T-helper 1 cell treated with Interleukin-12 subunit alpha and Interleukin-12 subunit beta and Interleukin-4 antibody, amounts not matched to agents 30 μg/mL and 1 μg/mL, for 36 hours (primary cell): ENCODE results near the gene TRABD2B.

Experiments
- H3K27ac Mint-ChIP-seq: one replicate; pipeline ENCODE4 v1.8.0; 2021; ENCODE audit warnings: mild to moderate bottlenecking, mixed read lengths
- H3K27me3 Mint-ChIP-seq: one replicate; pipeline ENCODE4 v1.8.0; 2021; ENCODE audit warnings: low read depth, mixed read lengths
- H3K36me3 Mint-ChIP-seq: one replicate; pipeline ENCODE4 v1.8.0; 2021; ENCODE audit warnings: low read depth, mixed read lengths
- H3K4me1 Mint-ChIP-seq: one replicate; pipeline ENCODE4 v1.8.0; 2021; ENCODE audit warnings: low read depth, mixed read lengths
- H3K4me3 Mint-ChIP-seq: one replicate; pipeline ENCODE4 v1.8.0; 2021; ENCODE audit warnings: mild to moderate bottlenecking, moderate library complexity, mixed read lengths
- H3K9me3 Mint-ChIP-seq: one replicate; pipeline ENCODE4 v1.8.0; 2021; ENCODE audit warnings: mixed read lengths

TRABD2B gene

GRCh38 chr1:47951026-47951425 is 46.2 kb downstream of the TRABD2B start:
- no peaks in the 10 kb centered on the region for H3K36me3 Mint-ChIP-seq
- H3K9me3 Mint-ChIP-seq = no peaks in the 10 kb centered on the region
- no peaks in the 10 kb centered on the region for H3K4me1 Mint-ChIP-seq
- H3K27me3 Mint-ChIP-seq = no peaks in the 10 kb centered on the region
- H3K27ac Mint-ChIP-seq = no peak overlapping the region
- H3K4me3 Mint-ChIP-seq = no peak overlapping the region

GRCh38 chr1:47950471-47950870 is 46.7 kb downstream of the TRABD2B start:
- no peaks in the 10 kb centered on the region for H3K36me3 Mint-ChIP-seq
- no peaks in the 10 kb centered on the region for H3K9me3 Mint-ChIP-seq
- no peak overlapping the region for H3K27ac Mint-ChIP-seq
- H3K4me1 Mint-ChIP-seq = no peaks in the 10 kb centered on the region
- no peak overlapping the region for H3K4me3 Mint-ChIP-seq
- H3K27me3 Mint-ChIP-seq = no peaks in the 10 kb centered on the region

- H3K27me3 Mint-ChIP-seq = no peaks in the 10 kb centered on the region
- H3K36me3 Mint-ChIP-seq = no peaks in the 10 kb centered on the region
- no peaks in the 10 kb centered on the region for H3K9me3 Mint-ChIP-seq
- no peak overlapping the region for H3K27ac Mint-ChIP-seq
- no peaks in the 10 kb centered on the region for H3K4me1 Mint-ChIP-seq
- H3K4me3 Mint-ChIP-seq = no peak overlapping the region
These were observed 49.1 kb downstream of the TRABD2B start for GRCh38 chr1:47948126-47948525.

GRCh38 chr1:47947531-47947930 is 49.7 kb downstream of the TRABD2B start:
- no peaks in the 10 kb centered on the region for H3K9me3 Mint-ChIP-seq
- no peak overlapping the region for H3K27ac Mint-ChIP-seq
- H3K36me3 Mint-ChIP-seq = no peaks in the 10 kb centered on the region
- H3K4me1 Mint-ChIP-seq = no peaks in the 10 kb centered on the region
- H3K4me3 Mint-ChIP-seq = no peak overlapping the region
- H3K27me3 Mint-ChIP-seq = no peaks in the 10 kb centered on the region

- Mint-ChIP-seq H3K27ac (no peak overlapping the region), H3K4me3 (no peak overlapping the region), H3K36me3 (no peaks in the 10 kb centered on the region), H3K9me3 (no peaks in the 10 kb centered on the region), H3K4me1 (no peaks in the 10 kb centered on the region), H3K27me3 (no peaks in the 10 kb centered on the region)
These were observed 52.6 kb downstream of the TRABD2B start for GRCh38 chr1:47944561-47944960.

GRCh38 chr1:47942240-47942629 is 55.0 kb downstream of the TRABD2B start:
- Mint-ChIP-seq H3K36me3 (no peaks in the 10 kb centered on the region), H3K27ac (no peak overlapping the region), H3K4me3 (no peak overlapping the region), H3K4me1 (no peaks in the 10 kb centered on the region), H3K9me3 (no peaks in the 10 kb centered on the region), H3K27me3 (no peaks in the 10 kb centered on the region)

- Mint-ChIP-seq H3K36me3 (no peaks in the 10 kb centered on the region), H3K27me3 (no peaks in the 10 kb centered on the region), H3K4me3 (no peak overlapping the region), H3K9me3 (no peaks in the 10 kb centered on the region), H3K27ac (no peak overlapping the region), H3K4me1 (no peaks in the 10 kb centered on the region)
These were observed 55.5 kb downstream of the TRABD2B start for GRCh38 chr1:47941609-47942239.

GRCh38 chr1:47940779-47941178 is 56.4 kb downstream of the TRABD2B start:
- Mint-ChIP-seq H3K4me3 (no peak overlapping the region), H3K36me3 (no peaks in the 10 kb centered on the region), H3K9me3 (no peaks in the 10 kb centered on the region), H3K4me1 (no peaks in the 10 kb centered on the region), H3K27me3 (no peaks in the 10 kb centered on the region), H3K27ac (no peak overlapping the region)

- H3K36me3 Mint-ChIP-seq = no peaks in the 10 kb centered on the region
These were observed 56.9 kb downstream of the TRABD2B start for GRCh38 chr1:47940326-47940725.

GRCh38 chr1:47938520-47938919 is 58.7 kb downstream of the TRABD2B start:
- H3K9me3 Mint-ChIP-seq = no peaks in the 10 kb centered on the region
- H3K27me3 Mint-ChIP-seq = no peaks in the 10 kb centered on the region
- no peak overlapping the region for H3K4me3 Mint-ChIP-seq
- H3K27ac Mint-ChIP-seq = no peak overlapping the region
- no peaks in the 10 kb centered on the region for H3K4me1 Mint-ChIP-seq
- no peaks in the 10 kb centered on the region for H3K36me3 Mint-ChIP-seq

More at GRCh38 chr1:47940326-47940725, 56.9 kb downstream of the TRABD2B start:
- Mint-ChIP-seq H3K9me3 (no peaks in the 10 kb centered on the region), H3K4me3 (no peak overlapping the region), H3K27ac (no peak overlapping the region), H3K4me1 (no peaks in the 10 kb centered on the region), H3K27me3 (no peaks in the 10 kb centered on the region)

- no peaks in the 10 kb centered on the region for H3K27me3 Mint-ChIP-seq
- no peaks in the 10 kb centered on the region for H3K4me1 Mint-ChIP-seq
- no peak overlapping the region for H3K4me3 Mint-ChIP-seq
- H3K27ac Mint-ChIP-seq = no peak overlapping the region
- H3K9me3 Mint-ChIP-seq = no peaks in the 10 kb centered on the region
- H3K36me3 Mint-ChIP-seq = no peaks in the 10 kb centered on the region
These were observed 59.5 kb downstream of the TRABD2B start for GRCh38 chr1:47937586-47938254.

GRCh38 chr1:47936916-47937551 is 60.2 kb downstream of the TRABD2B start:
- no peaks in the 10 kb centered on the region for H3K27me3 Mint-ChIP-seq
- no peaks in the 10 kb centered on the region for H3K9me3 Mint-ChIP-seq
- H3K4me1 Mint-ChIP-seq = no peaks in the 10 kb centered on the region
- H3K27ac Mint-ChIP-seq = no peak overlapping the region
- no peaks in the 10 kb centered on the region for H3K36me3 Mint-ChIP-seq
- no peak overlapping the region for H3K4me3 Mint-ChIP-seq

GRCh38 chr1:47935856-47936255 is 61.3 kb downstream of the TRABD2B start:
- no peaks in the 10 kb centered on the region for H3K4me1 Mint-ChIP-seq
- H3K27ac Mint-ChIP-seq = no peak overlapping the region
- no peaks in the 10 kb centered on the region for H3K9me3 Mint-ChIP-seq
- no peaks in the 10 kb centered on the region for H3K27me3 Mint-ChIP-seq
- H3K36me3 Mint-ChIP-seq = no peaks in the 10 kb centered on the region
- no peak overlapping the region for H3K4me3 Mint-ChIP-seq

- H3K27ac Mint-ChIP-seq = no peak overlapping the region
- no peaks in the 10 kb centered on the region for H3K9me3 Mint-ChIP-seq
- H3K4me1 Mint-ChIP-seq = no peaks in the 10 kb centered on the region
These were observed 62.0 kb downstream of the TRABD2B start for GRCh38 chr1:47935163-47935562.

GRCh38 chr1:47934243-47934805 is 62.9 kb downstream of the TRABD2B start:
- no peaks in the 10 kb centered on the region for H3K36me3 Mint-ChIP-seq

More at GRCh38 chr1:47935163-47935562, 62.0 kb downstream of the TRABD2B start:
- H3K27me3 Mint-ChIP-seq = no peaks in the 10 kb centered on the region
- H3K36me3 Mint-ChIP-seq = no peaks in the 10 kb centered on the region
- no peak overlapping the region for H3K4me3 Mint-ChIP-seq

More at GRCh38 chr1:47934243-47934805, 62.9 kb downstream of the TRABD2B start:
- H3K27ac Mint-ChIP-seq = no peak overlapping the region
- H3K4me3 Mint-ChIP-seq = no peak overlapping the region
- H3K27me3 Mint-ChIP-seq = no peaks in the 10 kb centered on the region
- no peaks in the 10 kb centered on the region for H3K9me3 Mint-ChIP-seq
- H3K4me1 Mint-ChIP-seq = no peaks in the 10 kb centered on the region
